PFSK-1 (cell line): ENCODE results near the gene HAT1.

Experiments used
- FOXP2 ChIP-seq: optimal IDR thresholded peaks from 2 replicates; pipeline ENCODE3; 2011; ENCODE audit warnings: borderline replicate concordance, control low read depth, inconsistent platforms; ENCODE audit not compliant: insufficient read depth; ENCODE audit errors: extremely low read length, extremely low read depth
- POLR2AphosphoS5 ChIP-seq: IDR thresholded peaks from 2 replicates; pipeline ENCODE4 v1.6.1; 2012; ENCODE audit warnings: low read depth, mild to moderate bottlenecking, control low read depth, low read length, moderate library complexity
- SIN3A ChIP-seq: IDR thresholded peaks from 2 replicates; pipeline ENCODE4 v1.6.1; 2012; ENCODE audit warnings: mild to moderate bottlenecking, low read length, moderate library complexity, borderline replicate concordance; ENCODE audit not compliant: insufficient read depth
- TAF1 ChIP-seq: IDR thresholded peaks from 2 replicates; pipeline ENCODE4 v1.6.1; 2012; ENCODE audit warnings: low read length, control low read depth, borderline replicate concordance; ENCODE audit not compliant: insufficient read depth
- TF ChIP-seq, protein P1 (sequence below), 2 experiments: IDR thresholded peaks; 2 replicates each; pipeline versions ENCODE4 v1.6.1 to v1.8.0; 2011 to 2012; ENCODE audit warnings: low read depth in 2 of 2, low read length in 2 of 2, control low read depth in 1 of 2, inconsistent platforms in 1 of 2, mild to moderate bottlenecking in 1 of 2, moderate library complexity in 1 of 2; ENCODE audit not compliant: insufficient read depth in 1 of 2

The HAT1 gene

DNA sequence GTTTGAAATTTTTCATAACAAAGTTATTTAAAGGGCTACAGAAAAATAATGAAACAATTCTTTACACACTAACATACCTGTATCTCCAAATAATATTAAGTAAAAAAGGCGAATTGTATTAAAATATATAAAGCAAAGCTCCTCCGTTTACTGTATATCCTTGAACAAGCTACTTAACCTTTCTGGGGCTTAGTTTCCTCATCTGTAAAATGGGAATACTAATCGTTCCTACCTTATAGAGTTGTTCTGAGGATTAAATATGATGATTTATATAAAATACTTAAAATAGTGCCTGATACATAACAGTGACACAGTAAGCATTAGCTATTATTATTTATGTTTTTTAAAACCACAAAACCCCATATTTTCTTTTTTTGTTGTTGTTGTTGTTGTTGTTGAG, 41.5 kb upstream of the HAT1 start:
- TF ChIP-seq POLR2AphosphoS5 (no peak), FOXP2 (no peak), SIN3A (no peak), TAF1 (no peak)
- TF ChIP-seq, protein P1, sequence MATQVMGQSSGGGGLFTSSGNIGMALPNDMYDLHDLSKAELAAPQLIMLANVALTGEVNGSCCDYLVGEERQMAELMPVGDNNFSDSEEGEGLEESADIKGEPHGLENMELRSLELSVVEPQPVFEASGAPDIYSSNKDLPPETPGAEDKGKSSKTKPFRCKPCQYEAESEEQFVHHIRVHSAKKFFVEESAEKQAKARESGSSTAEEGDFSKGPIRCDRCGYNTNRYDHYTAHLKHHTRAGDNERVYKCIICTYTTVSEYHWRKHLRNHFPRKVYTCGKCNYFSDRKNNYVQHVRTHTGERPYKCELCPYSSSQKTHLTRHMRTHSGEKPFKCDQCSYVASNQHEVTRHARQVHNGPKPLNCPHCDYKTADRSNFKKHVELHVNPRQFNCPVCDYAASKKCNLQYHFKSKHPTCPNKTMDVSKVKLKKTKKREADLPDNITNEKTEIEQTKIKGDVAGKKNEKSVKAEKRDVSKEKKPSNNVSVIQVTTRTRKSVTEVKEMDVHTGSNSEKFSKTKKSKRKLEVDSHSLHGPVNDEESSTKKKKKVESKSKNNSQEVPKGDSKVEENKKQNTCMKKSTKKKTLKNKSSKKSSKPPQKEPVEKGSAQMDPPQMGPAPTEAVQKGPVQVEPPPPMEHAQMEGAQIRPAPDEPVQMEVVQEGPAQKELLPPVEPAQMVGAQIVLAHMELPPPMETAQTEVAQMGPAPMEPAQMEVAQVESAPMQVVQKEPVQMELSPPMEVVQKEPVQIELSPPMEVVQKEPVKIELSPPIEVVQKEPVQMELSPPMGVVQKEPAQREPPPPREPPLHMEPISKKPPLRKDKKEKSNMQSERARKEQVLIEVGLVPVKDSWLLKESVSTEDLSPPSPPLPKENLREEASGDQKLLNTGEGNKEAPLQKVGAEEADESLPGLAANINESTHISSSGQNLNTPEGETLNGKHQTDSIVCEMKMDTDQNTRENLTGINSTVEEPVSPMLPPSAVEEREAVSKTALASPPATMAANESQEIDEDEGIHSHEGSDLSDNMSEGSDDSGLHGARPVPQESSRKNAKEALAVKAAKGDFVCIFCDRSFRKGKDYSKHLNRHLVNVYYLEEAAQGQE (IDR thresholded peaks at IDR 0.05; ENCODE audit: insufficient read depth in 1 of 2, low read depth in 2 of 2, low read length in 2 of 2): no peak

DNA sequence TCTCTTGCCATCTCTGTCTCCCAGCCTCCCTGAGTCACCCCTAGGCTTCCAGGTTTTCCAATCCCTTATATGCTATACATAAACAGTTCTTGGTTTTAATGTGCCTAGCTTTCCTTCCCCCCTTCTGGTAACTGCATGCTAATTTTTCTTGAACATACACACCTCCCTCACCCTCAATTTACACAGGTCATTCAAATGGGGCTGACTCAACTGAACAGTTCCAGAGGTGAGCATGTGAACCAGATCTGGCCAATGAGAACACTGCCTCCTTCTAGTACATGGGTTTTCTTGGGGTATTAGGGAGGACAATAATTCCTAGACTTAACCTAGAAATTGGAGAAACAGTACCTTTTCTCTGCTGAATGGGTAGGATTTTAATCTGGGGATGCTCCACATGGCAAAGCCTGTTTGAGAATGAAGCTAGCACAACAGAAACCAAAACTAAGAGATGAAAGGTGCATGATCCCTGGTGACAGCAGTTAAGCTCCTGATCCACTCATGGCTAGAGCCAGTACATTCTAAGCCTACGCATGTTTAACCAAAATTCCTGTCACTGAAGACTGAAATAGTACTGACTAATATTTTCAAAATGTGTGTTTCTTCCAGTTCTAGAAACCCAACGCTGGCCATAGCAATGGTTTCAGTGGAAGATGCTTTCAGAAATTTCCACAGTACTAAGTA, 40.0 kb upstream of the HAT1 start:
- TF ChIP-seq SIN3A (no peak), TAF1 (no peak), POLR2AphosphoS5 (no peak), FOXP2 (no peak)
- TF ChIP-seq, protein P1 (IDR thresholded peaks at IDR 0.05; ENCODE audit: insufficient read depth in 1 of 2, low read depth in 2 of 2, low read length in 2 of 2): no peak

DNA sequence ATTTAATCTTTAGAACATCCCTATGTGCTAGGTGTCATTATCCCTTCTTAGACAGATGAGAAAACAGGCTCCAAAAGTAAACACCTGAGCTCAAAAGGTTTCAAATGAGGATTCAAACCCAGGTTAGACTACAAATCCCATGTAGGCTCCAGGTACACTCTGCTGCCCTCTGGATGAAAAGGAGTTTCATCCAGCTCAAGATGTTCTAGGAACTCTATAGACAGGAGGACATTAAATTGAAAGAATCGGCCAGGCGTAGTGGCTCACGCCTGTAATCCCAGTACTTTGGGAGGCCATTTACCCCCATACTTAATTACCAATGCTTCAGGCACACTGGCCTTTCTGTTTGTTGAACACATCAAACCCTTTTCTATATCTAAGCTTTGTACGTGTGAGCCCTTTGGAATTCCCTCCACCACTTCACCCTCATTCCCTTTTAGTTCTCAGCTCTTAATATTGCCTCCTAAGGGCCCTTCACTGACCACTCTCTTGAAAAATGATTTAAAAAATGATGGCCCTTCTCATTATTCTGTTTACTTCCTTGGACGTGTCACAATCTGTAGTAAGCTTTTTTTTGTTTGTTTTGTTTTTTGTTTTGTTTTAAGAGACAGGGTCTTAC, 38.9 kb upstream of the HAT1 start:
- TF ChIP-seq TAF1 (no peak), POLR2AphosphoS5 (no peak), FOXP2 (no peak), SIN3A (no peak)
- TF ChIP-seq, protein P1 (IDR thresholded peaks at IDR 0.05; ENCODE audit: insufficient read depth in 1 of 2, low read depth in 2 of 2, low read length in 2 of 2): no peak

DNA sequence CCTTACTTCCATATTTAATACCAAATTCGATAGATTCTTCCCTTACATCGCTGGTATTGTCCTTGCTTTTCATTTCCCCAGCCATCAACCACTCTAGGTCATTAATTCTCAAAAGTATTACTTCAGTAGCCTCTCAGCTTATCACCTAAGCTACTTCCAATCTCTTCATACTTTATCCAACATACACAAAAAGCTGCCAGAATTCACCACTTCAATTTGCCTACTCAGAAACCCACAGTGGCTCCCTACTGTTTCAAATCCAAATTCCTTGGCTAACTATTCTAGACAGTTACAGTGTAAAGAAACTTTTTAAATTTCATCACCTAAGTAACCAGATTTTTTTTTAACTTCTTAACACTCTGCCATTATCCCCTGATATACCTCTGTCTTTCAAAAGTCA, 32.9 kb upstream of the HAT1 start:
- TF ChIP-seq POLR2AphosphoS5 (no peak), SIN3A (no peak), FOXP2 (no peak), TAF1 (no peak)
- TF ChIP-seq, protein P1 (IDR thresholded peaks at IDR 0.05; ENCODE audit: insufficient read depth in 1 of 2, low read depth in 2 of 2, low read length in 2 of 2): no peak
